GM12892 (cell line): ENCODE data around the gene SP1.

Experiments
- POLR2A ChIP-seq: IDR thresholded peaks from 2 replicates; pipeline ENCODE4 v1.6.1; 2011; ENCODE audit warnings: low read depth, low read length, control low read depth
- TAF1 ChIP-seq: IDR thresholded peaks from 2 replicates; pipeline ENCODE4 v1.6.1; 2011; ENCODE audit warnings: low read depth, mild to moderate bottlenecking, control low read depth, low read length, borderline replicate concordance

GRCh38 chr12:53389702-53390101 is 9.7 kb downstream of the SP1 start:
- TF ChIP-seq POLR2A (no peak), TAF1 (no peak)
